Fibroblast of lung (primary cell): ENCODE measurements around the gene VTI1A. TPM values are rescaled to one million over a fixed set of nuclear protein-coding genes. Genes with fewer than 3 reads are reported as not detected.
A peak's percentile ranks its signal among the peaks of the same experiment; 100 is the strongest.

Experiments used
- DNase-seq, 2 donors: peaks; one replicate each; pipeline versions ENCODE4 v3.0.0 to v3.0.0-alpha.2; 2010; ENCODE audit warnings: low read depth in 2 of 2
- H2AFZ ChIP-seq: 2 replicates; pipeline ENCODE4 v1.5.1; 2012; ENCODE audit warnings: low read length, control low read depth, inconsistent platforms
- H3K27ac ChIP-seq: 2 replicates; pipeline ENCODE4 v1.5.1; 2011; ENCODE audit warnings: low read length, control low read depth; ENCODE audit not compliant: insufficient read depth
- H3K27me3 ChIP-seq: 2 replicates; pipeline ENCODE4 v1.5.1; 2011; ENCODE audit warnings: mild to moderate bottlenecking, low read length; ENCODE audit not compliant: control insufficient read depth, insufficient read depth
- H3K36me3 ChIP-seq: 2 replicates; pipeline ENCODE4 v1.5.1; 2011; ENCODE audit warnings: low read length; ENCODE audit not compliant: control insufficient read depth, insufficient read depth
- H3K4me1 ChIP-seq: 2 replicates; pipeline ENCODE4 v1.5.1; 2011; ENCODE audit warnings: low read length; ENCODE audit not compliant: control insufficient read depth, insufficient read depth; ENCODE audit errors: extremely low read depth
- H3K4me2 ChIP-seq: 2 replicates; pipeline ENCODE4 v1.5.1; 2011; ENCODE audit warnings: low read length, control low read depth; ENCODE audit not compliant: insufficient read depth; ENCODE audit errors: extremely low read depth
- H3K4me3 ChIP-seq, 4 experiments: fragments of 200-600 bp in 1 of 4; sonication (generic) in 1 of 4; replicated peaks in 1 of 4; 2 replicates each; pipeline ENCODE4 v1.5.1; 2011 to 2016; ENCODE audit warnings: low read length in 4 of 4, low read depth in 3 of 4, mild to moderate bottlenecking in 3 of 4, control low read depth in 2 of 4, inconsistent platforms in 1 of 4, mixed read lengths in 1 of 4; ENCODE audit not compliant: insufficient read depth in 1 of 4; ENCODE audit errors: control extremely low read depth in 1 of 4
- H3K79me2 ChIP-seq: 2 replicates; pipeline ENCODE4 v1.5.1; 2012; ENCODE audit warnings: mild to moderate bottlenecking, low read length, inconsistent platforms; ENCODE audit not compliant: control insufficient read depth, insufficient read depth
- H3K9ac ChIP-seq: 2 replicates; pipeline ENCODE4 v1.5.1; 2011; ENCODE audit warnings: mild to moderate bottlenecking, low read length, control low read depth; ENCODE audit not compliant: insufficient read depth
- H3K9me3 ChIP-seq: 2 replicates; pipeline ENCODE4 v1.5.1; 2012; ENCODE audit warnings: low read depth, low read length; ENCODE audit not compliant: control insufficient read depth, insufficient read depth
- H4K20me1 ChIP-seq: 2 replicates; pipeline ENCODE4 v1.5.1; 2011; ENCODE audit warnings: low read length; ENCODE audit not compliant: control insufficient read depth, insufficient read depth; ENCODE audit errors: extremely low read depth
- EZH2 ChIP-seq: IDR thresholded peaks from 2 replicates; pipeline ENCODE4 v1.5.1; 2012; ENCODE audit warnings: low read length, control low read depth, mild to moderate bottlenecking; ENCODE audit errors: missing control alignments
- polyA plus RNA-seq, 2 donors: library from polyadenylated mRNA; depleted of rRNA in 1 of 2; stranded (reverse) in 1 of 2; unstranded in 1 of 2; fragments of >200 nt; gene quantifications; 2 replicates each; pipeline ENCODE4 v1.2.1, GENCODE V29; 2011 to 2012; ENCODE audit warnings: missing spikeins in 1 of 2
- total RNA-seq: library from RNA; depleted of rRNA; stranded (reverse); fragments of >200 nt; gene quantifications from 2 replicates; pipeline ENCODE4 v1.2.1, GENCODE V29; 2014
- TF ChIP-seq, protein P1 (sequence below), 2 donors: IDR thresholded peaks in 1 of 2; conservative IDR thresholded peaks in 1 of 2; 1 replicate in 1 of 2; 2 replicates in 1 of 2; pipeline ENCODE4 v1.5.1; 2011 to 2012; ENCODE audit warnings: low read length in 2 of 2, control low read depth in 1 of 2, inconsistent platforms in 1 of 2, low read depth in 1 of 2, mild to moderate bottlenecking in 1 of 2

The VTI1A gene
- total and polyA plus RNA-seq, 2 donors (not counting 1 experiment from before 2014, with no cell fraction given), result 19.1 to 30.9 TPM

DNA sequence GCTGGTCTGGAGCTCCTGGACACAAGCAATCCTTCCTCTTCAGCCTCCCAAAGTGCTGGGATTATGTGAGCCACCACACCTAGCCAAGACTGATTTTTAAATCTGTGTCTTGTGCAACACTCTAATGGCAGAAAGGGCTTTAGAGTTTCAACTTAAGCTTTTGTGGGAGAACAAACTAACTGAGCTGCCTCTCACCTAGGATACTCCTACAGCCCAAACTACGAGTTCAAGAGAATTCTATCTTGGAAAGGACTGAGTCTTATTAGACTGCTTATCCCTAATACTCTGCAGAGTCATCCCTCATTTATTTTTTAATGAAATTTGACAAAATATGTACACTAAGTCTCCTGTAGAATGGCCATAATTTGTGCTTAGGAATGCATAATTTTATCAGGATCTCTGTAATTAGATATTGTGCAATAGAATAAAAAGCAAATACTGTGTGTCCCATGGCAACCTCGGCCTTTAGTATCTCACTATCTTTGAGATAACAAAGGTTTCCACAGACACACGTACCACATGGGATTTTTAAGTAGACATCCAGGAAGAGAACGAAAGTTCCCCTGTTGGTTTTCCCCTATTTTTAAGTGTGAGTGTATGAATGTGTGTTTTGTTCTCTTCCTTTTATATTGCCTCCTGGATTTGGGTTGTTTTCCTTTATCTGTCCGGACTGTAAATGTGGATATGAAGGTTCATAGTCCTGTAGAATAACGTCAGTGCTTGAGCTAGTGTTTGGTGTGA lies 303.6 kb downstream of the VTI1A start:
- no peak for DNase-seq

DNA sequence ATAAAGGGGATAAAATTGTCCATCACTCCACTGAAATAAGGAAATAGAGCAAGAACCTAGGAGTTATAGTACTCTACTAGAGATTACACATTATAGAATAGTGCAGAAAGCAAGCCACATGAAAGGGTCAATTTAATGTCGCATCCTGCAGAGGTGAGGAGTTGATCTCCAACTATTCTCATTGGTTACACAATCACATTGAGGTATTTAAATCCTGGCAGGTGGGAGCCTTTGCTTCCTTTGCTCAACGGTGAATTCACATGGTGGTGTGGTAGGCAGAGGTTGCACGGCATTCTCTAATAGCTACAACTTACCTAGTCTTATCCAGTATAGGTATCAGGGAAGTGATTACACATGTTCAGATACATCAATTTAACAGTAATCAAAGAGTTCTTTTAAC lies 304.6 kb downstream of the VTI1A start:
- Histone ChIP-seq H3K36me3 (no peaks in the 10 kb centered on the region), H3K4me1 (peaks cover 2% of the 10 kb centered on the region), H3K27ac (no peak overlapping the region), H3K9ac (no peak overlapping the region), H3K79me2 (no peaks in the 10 kb centered on the region), H4K20me1 (no peaks in the 10 kb centered on the region), H2AFZ (no peak overlapping the region), H3K4me2 (no peak overlapping the region), H3K27me3 (no peaks in the 10 kb centered on the region), H3K4me3 (no peak overlapping the region), H3K9me3 (no peaks in the 10 kb centered on the region)
- DNase-seq, result no peak
- TF ChIP-seq, protein P1, sequence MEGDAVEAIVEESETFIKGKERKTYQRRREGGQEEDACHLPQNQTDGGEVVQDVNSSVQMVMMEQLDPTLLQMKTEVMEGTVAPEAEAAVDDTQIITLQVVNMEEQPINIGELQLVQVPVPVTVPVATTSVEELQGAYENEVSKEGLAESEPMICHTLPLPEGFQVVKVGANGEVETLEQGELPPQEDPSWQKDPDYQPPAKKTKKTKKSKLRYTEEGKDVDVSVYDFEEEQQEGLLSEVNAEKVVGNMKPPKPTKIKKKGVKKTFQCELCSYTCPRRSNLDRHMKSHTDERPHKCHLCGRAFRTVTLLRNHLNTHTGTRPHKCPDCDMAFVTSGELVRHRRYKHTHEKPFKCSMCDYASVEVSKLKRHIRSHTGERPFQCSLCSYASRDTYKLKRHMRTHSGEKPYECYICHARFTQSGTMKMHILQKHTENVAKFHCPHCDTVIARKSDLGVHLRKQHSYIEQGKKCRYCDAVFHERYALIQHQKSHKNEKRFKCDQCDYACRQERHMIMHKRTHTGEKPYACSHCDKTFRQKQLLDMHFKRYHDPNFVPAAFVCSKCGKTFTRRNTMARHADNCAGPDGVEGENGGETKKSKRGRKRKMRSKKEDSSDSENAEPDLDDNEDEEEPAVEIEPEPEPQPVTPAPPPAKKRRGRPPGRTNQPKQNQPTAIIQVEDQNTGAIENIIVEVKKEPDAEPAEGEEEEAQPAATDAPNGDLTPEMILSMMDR (conservative IDR thresholded peaks at IDR 0.05 in 1 of 2, IDR thresholded peaks at IDR 0.05 in 1 of 2; ENCODE audit: low read depth in 1 of 2, low read length in 2 of 2), result no peak
- TF ChIP-seq EZH2, result no peak

More for the DNA sequence above, 303.6 kb downstream of the VTI1A start:
- H3K27ac ChIP-seq, result no peak overlapping the region
- no peaks in the 10 kb centered on the region for H3K27me3 ChIP-seq
- no peaks in the 10 kb centered on the region for H3K9me3 ChIP-seq
- H2AFZ ChIP-seq, result no peak overlapping the region
- H4K20me1 ChIP-seq, result no peaks in the 10 kb centered on the region
- H3K4me3 ChIP-seq, result no peak overlapping the region
- H3K4me1 ChIP-seq, result peaks cover 2% of the 10 kb centered on the region
- no peaks in the 10 kb centered on the region for H3K79me2 ChIP-seq
- no peak overlapping the region for H3K9ac ChIP-seq
- H3K36me3 ChIP-seq, result no peaks in the 10 kb centered on the region
- TF ChIP-seq, protein P1 (conservative IDR thresholded peaks at IDR 0.05 in 1 of 2, IDR thresholded peaks at IDR 0.05 in 1 of 2; ENCODE audit: low read depth in 1 of 2, low read length in 2 of 2), result no peak
- no peak for TF ChIP-seq EZH2
- no peak overlapping the region for H3K4me2 ChIP-seq

DNA sequence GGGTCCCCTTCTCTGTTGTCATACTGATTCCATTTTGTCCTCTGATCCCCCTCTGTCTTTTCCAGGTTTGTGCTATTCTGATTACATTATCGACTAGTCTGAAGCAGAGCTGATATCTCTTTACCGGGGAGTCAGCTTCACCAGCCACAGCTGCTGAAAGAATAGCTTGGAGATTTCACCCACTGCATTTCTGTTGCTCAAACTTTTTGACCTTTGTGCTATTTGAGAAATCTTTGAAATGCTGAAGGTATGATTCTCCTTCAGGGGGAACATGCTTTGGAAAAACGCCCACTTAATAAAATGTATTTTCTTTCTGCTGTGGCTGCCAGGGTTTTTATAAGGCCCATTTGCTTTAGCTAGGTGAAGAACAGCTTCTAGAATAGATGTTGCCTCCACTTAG lies 305.3 kb downstream of the VTI1A start:
- Histone ChIP-seq H3K79me2 (no peaks in the 10 kb centered on the region), H2AFZ (no peak overlapping the region), H3K4me3 (no peak overlapping the region), H3K27ac (no peak overlapping the region), H4K20me1 (no peaks in the 10 kb centered on the region), H3K9ac (no peak overlapping the region), H3K4me2 (no peak overlapping the region), H3K36me3 (no peaks in the 10 kb centered on the region), H3K9me3 (no peaks in the 10 kb centered on the region), H3K4me1 (peaks cover 2% of the 10 kb centered on the region), H3K27me3 (no peaks in the 10 kb centered on the region)
- DNase-seq, result peak in 1 of 2 donors; percentile 36
- TF ChIP-seq, protein P1 (conservative IDR thresholded peaks at IDR 0.05 in 1 of 2, IDR thresholded peaks at IDR 0.05 in 1 of 2; ENCODE audit: low read depth in 1 of 2, low read length in 2 of 2), result no peak
- no peak for TF ChIP-seq EZH2
